IPS-11a (cell line): ENCODE results near the gene VEZF1.

Experiments
- H3K4me3 ChIP-seq: one replicate; pipeline ENCODE4 v1.5.1; 2013; ENCODE audit warnings: low read depth, low read length, control low read depth

The VEZF1 gene

GRCh38 chr17:57930239-57930638, 57.8 kb downstream of the VEZF1 start:
- H3K4me3 ChIP-seq, result no peak overlapping the region

DNA sequence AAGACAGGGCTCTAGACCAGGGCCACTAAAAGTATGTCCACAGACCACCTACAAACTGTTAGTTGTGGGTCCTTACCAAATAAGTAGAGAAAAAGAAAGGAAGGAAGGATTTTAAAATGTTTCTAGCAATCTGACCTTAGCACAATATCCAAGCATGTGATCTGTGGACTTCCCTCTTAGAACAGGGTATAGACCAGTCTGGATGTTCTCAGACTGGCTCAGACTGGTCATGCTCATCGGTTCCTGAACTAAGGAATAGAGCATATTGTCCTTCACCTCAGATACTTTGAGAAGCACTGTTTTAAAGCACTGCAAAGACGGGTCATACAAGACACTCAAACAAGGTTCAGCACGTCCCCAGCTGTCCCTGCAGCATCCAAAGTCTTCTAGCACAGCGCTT, 58.7 kb downstream of the VEZF1 start:
- H3K4me3 ChIP-seq, result no peak overlapping the region

DNA sequence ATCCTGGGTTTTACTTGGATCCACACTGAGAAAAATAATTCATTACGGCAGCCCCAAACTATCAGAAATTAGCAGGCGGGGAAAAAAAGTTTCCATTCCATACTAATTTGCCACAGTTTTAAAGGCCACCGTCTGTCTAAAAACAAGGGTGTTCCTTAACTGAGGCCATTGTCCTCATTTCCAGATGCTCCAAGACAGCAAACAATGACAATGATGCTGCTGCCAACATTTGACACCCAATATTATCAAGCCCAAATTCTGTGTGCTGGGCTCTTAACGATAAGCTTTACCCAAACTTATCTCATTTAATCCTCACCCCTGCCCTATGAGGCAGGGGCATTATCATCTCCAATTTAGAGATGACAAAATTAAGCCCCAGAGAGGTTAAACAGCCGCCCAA, 59.1 kb downstream of the VEZF1 start:
- H3K4me3 ChIP-seq, result no peak overlapping the region

- H3K4me3 ChIP-seq, result no peak overlapping the region
Observed at GRCh38 chr17:57927048-57927723, 60.9 kb downstream of the VEZF1 start.

DNA sequence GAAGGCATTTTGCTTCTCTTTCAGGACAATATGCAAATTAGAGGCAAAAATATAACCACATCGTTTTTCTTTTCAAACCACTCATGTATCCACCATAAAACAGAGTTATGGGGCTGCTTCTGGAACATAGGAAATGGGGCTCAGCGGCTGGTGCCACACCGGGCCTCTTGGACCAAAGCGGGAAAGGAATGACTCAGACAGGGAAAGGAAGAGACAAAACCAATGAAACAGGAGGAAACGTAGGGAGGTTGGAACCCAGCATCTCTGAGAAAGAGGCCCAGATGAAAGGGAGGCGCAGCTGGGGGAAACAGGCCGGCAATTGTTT, 61.4 kb downstream of the VEZF1 start:
- H3K4me3 ChIP-seq, result no peak overlapping the region

DNA sequence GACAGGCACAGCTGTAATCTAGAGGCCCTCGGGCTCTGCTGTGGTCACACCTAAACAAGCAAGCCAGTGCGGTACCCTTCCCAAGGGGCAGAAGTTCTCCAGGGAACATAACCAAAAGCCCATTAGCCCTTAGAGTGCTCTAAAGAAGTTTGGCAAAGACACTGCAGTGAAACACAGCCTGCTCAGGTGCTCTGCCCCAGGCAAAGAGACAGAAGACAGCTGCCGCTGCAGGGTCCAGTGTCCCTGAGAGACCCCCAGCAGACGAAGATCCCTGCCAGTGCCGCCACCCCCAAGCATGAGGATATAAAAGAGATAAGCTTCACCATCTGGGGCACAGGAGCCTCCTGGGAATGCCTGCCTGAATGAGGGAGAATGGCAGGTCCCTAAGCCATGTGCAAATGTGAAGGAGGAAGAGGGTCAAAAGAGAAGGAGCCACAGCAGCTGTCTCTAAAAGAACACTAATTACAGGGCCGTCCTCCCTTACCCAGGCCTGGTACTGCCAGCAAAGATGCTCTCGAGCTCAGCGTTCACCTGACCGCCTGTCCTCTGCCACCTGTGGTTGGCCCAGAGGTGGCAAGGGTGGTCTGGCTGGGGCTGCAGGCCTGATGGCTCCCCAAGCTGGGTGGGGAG, 62.6 kb downstream of the VEZF1 start:
- no peak overlapping the region for H3K4me3 ChIP-seq

DNA sequence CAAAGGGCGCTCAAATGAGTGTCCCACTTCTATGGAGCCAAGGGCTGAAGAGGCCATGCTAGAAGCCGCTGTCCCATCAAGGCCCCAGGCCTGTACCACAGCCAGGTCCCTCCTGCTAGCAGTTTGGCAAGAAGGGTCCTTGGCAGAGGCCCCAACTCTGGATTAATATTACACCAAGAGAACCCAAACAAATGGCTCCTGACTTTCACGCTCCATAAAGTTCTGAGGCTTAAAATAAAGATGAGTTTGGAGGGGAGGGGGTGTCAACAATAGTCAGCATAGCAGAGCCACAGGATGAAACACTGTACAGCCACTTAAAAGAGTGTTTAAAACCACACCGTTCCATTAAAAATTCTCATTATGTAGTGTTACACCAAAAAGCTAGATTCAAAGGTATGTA, 63.4 kb downstream of the VEZF1 start:
- no peak overlapping the region for H3K4me3 ChIP-seq
